B cell (primary cell): ENCODE measurements around the gene AMPD2. TPM values are rescaled to one million over a fixed set of nuclear protein-coding genes. Genes with fewer than 3 reads are reported as not detected.

Experiments
- ATAC-seq: fragments of 200-7000 bp; cut with Tn5 transposase; one replicate; pipeline ENCODE4 v1.10.0; 2021; ENCODE audit warnings: low read depth, mild to moderate bottlenecking, moderate number of reproducible peaks, moderate library complexity
- CTCF ChIA-PET: fragments of 350-600 bp; sonication (Branson Sonifier 250); formaldehyde crosslinking; loops from one replicate; lab custom pipeline; 2021; ENCODE audit warnings: antibody characterized with exemption, inconsistent platforms; lab: Charles Lee
- POLR2A ChIA-PET: fragments of 350-600 bp; sonication (Branson Sonifier 250); formaldehyde crosslinking; loops from one replicate; lab custom pipeline; 2021; ENCODE audit warnings: antibody characterized with exemption; lab: Charles Lee
- DNase-seq: peaks from one replicate; pipeline ENCODE4 v3.0.0; 2013
- H2AFZ ChIP-seq: 2 replicates; pipeline ENCODE4 v1.6.1; 2012; ENCODE audit warnings: mild to moderate bottlenecking, low read depth, low read length; ENCODE audit not compliant: insufficient read depth, poor library complexity, severe bottlenecking
- H3K27ac ChIP-seq, 2 donors: 1 replicate in 1 of 2; 2 replicates in 1 of 2; pipeline ENCODE4 v1.5.1; 2012 to 2013; ENCODE audit warnings: low read length in 2 of 2, mild to moderate bottlenecking in 2 of 2, moderate library complexity in 1 of 2
- H3K27me3 ChIP-seq, 4 experiments: fragments of 200-600 bp in 1 of 4; sonication (generic) in 1 of 4; replicated peaks in 1 of 4; 1 replicate in 2 of 4; 2 replicates in 2 of 4; pipeline versions ENCODE4 v1.6.1 to v1.7.0; 2013 to 2016; ENCODE audit warnings: low read length in 3 of 4, mild to moderate bottlenecking in 2 of 4, mixed read lengths in 1 of 4, moderate library complexity in 1 of 4; ENCODE audit not compliant: insufficient read depth in 4 of 4, control insufficient read depth in 3 of 4; ENCODE audit errors: control extremely low read depth in 1 of 4
- H3K36me3 ChIP-seq, 2 experiments: replicated peaks in 1 of 2; 1 replicate in 1 of 2; 2 replicates in 1 of 2; pipeline versions ENCODE4 v1.6.1 to v1.7.1; 2013; ENCODE audit warnings: low read length in 1 of 2; ENCODE audit not compliant: insufficient read depth in 2 of 2, control insufficient read depth in 1 of 2; ENCODE audit errors: control extremely low read depth in 1 of 2, extremely low read depth in 1 of 2
- H3K4me1 ChIP-seq, 2 donors: fragments of 200-600 bp in 1 of 2; sonication (generic) in 1 of 2; 1 replicate in 1 of 2; 2 replicates in 1 of 2; pipeline versions ENCODE4 v1.5.1 to v1.6.1; 2013 to 2017; ENCODE audit warnings: low read length in 2 of 2; ENCODE audit not compliant: control insufficient read depth in 2 of 2, insufficient read depth in 2 of 2
- H3K4me2 ChIP-seq: replicated peaks from 2 replicates; pipeline ENCODE3; 2012; ENCODE audit warnings: mild to moderate bottlenecking, low read depth, low read length; ENCODE audit not compliant: poor library complexity, severe bottlenecking
- H3K4me3 ChIP-seq, 5 experiments: fragments of 200-600 bp in 1 of 5; sonication (generic) in 1 of 5; 1 replicate in 3 of 5; 2 replicates in 2 of 5; pipeline versions ENCODE4 v1.5.1 to v1.7.0; 2011 to 2016; ENCODE audit warnings: low read length in 4 of 5, mild to moderate bottlenecking in 4 of 5, low read depth in 2 of 5, control low read depth in 1 of 5, moderate library complexity in 1 of 5; ENCODE audit not compliant: insufficient read depth in 1 of 5; ENCODE audit errors: control extremely low read depth in 1 of 5, extremely low read depth in 1 of 5
- H3K79me2 ChIP-seq: fragments of 200-600 bp; sonication (generic); one replicate; pipeline ENCODE4 v1.6.0; 2016; ENCODE audit warnings: low read length; ENCODE audit not compliant: control insufficient read depth, insufficient read depth
- H3K9ac ChIP-seq: fragments of 200-600 bp; sonication (generic); 2 replicates; pipeline ENCODE4 v1.6.1; 2017; ENCODE audit warnings: mild to moderate bottlenecking, low read length, moderate library complexity
- H3K9me3 ChIP-seq, 3 donors: one replicate each; pipeline versions ENCODE4 v1.6.1 to v1.7.1; 2013; ENCODE audit warnings: low read length in 2 of 3; ENCODE audit not compliant: control insufficient read depth in 2 of 3, insufficient read depth in 1 of 3; ENCODE audit errors: control extremely low read depth in 1 of 3
- H4K20me1 ChIP-seq: 2 replicates; pipeline ENCODE4 v1.6.0; 2012; ENCODE audit warnings: mild to moderate bottlenecking, low read length; ENCODE audit not compliant: insufficient read depth, control insufficient read depth, poor library complexity, severe bottlenecking
- H3K27ac Mint-ChIP-seq: one replicate; pipeline ENCODE4 v1.8.0; 2021; ENCODE audit warnings: mixed read lengths
- H3K27me3 Mint-ChIP-seq: one replicate; pipeline ENCODE4 v1.8.0; 2021; ENCODE audit warnings: mixed read lengths
- H3K4me1 Mint-ChIP-seq: one replicate; pipeline ENCODE4 v1.8.0; 2021; ENCODE audit warnings: mixed read lengths
- H3K4me3 Mint-ChIP-seq: one replicate; pipeline ENCODE4 v1.8.0; 2021; ENCODE audit warnings: mixed read lengths
- H3K9me3 Mint-ChIP-seq: one replicate; pipeline ENCODE4 v1.8.0; 2022; ENCODE audit warnings: mixed read lengths; ENCODE audit not compliant: insufficient read depth
- CTCF ChIP-seq: fragments of 200-600 bp; IDR thresholded peaks from one replicate; pipeline ENCODE4 v1.8.0; 2022; ENCODE audit warnings: antibody characterized with exemption, mild to moderate bottlenecking
- EZH2 ChIP-seq: IDR thresholded peaks from 2 replicates; pipeline ENCODE4 v1.6.1; 2012; ENCODE audit warnings: borderline replicate concordance, low read depth, mild to moderate bottlenecking, moderate library complexity, low read length; ENCODE audit not compliant: insufficient read depth, poor library complexity, severe bottlenecking
- WGBS: methylation state at CpG from one replicate; pipeline ENCODE4 v1.1.5; 2013; ENCODE audit warnings: missing lambda C conversion rate; ENCODE audit not compliant: insufficient coverage; 5-methylcytosine and 5-hydroxymethylcytosine counted together
- intact Hi-C: fragments of 100-400 bp; cut with micrococcal nuclease; formaldehyde crosslinking; loops from one replicate; pipeline ENCODE4 v1.10.0; 2022
- polyA plus RNA-seq: library from polyadenylated mRNA; depleted of rRNA; stranded (reverse); fragments of >200 nt; gene quantifications from 2 replicates; pipeline ENCODE4 v1.2.3, GENCODE V29; 2012
- total RNA-seq, 2 donors: library from RNA; stranded (reverse); fragments of 120-200 nt in 1 of 2; gene quantifications; 1 replicate in 1 of 2; 2 replicates in 1 of 2; pipeline versions ENCODE4 v1.2.3 to v1.2.4, GENCODE V29; 2013 to 2022

Gene AMPD2
- total and polyA plus RNA-seq, 2 donors (not counting 1 experiment from before 2014, with no cell fraction given), result 104 to 121 TPM

- Histone ChIP-seq H3K4me2 (peak overlapping the region; percentile 100), H3K9me3 (no peaks in the 10 kb centered on the region), H4K20me1 (peaks cover 8% of the 10 kb centered on the region), H3K79me2 (peaks cover 42% of the 10 kb centered on the region), H3K4me1 (peaks cover 55 to 70% of the 10 kb centered on the region in 2 donors), H3K36me3 (no peaks in the 10 kb centered on the region), H3K27me3 (no peaks in the 10 kb centered on the region), H3K9ac (peak overlapping the region; percentile 93), H2AFZ (peak overlapping the region; percentile 88), H3K27ac (peak overlapping the region; percentile 64 to 90), H3K4me3 (peak overlapping the region; percentile 65 to 94 (median 84))
- Mint-ChIP-seq H3K27me3 (no peaks in the 10 kb centered on the region), H3K4me3 (peak overlapping the region; percentile 99), H3K4me1 (peaks cover 71% of the 10 kb centered on the region), H3K9me3 (no peaks in the 10 kb centered on the region), H3K27ac (peak overlapping the region; percentile 96)
- DNase-seq (no peak), ATAC-seq (no peak)
- TF ChIP-seq CTCF (no peak), EZH2 (no peak)
- CTCF ChIA-PET, result interaction anchor here (0.6 to 2.7 kb wide), 9 partner anchors 9 to 88 kb away, joined by 3 to 27 read pairs (median 6); partner anchors contain the start of gene GNAI3
- 0% methylated on average over 4 of the region's 9 CpGs for WGBS
- POLR2A ChIA-PET, result interaction anchor here (2.3 kb wide), 1 partner anchor 72 kb away, joined by 10 read pairs; the partner anchor contains the start of gene GNAI3
- intact Hi-C loops, result loop anchor here (5.0 kb wide), 1 partner anchor 128 kb away; the partner anchor contains the start of gene CYB561D1
Measured at GRCh38 chr1:109620401-109620791, 759 bp downstream of the AMPD2 start.

GRCh38 chr1:109620841-109621286 lies 1.2 kb downstream of the AMPD2 start:
- Histone ChIP-seq H3K9me3 (no peaks in the 10 kb centered on the region), H3K4me1 (peaks cover 50 to 65% of the 10 kb centered on the region in 2 donors), H3K4me2 (peak overlapping the region; percentile 100), H3K4me3 (peak overlapping the region; percentile 65 to 94 (median 84)), H3K9ac (peak overlapping the region; percentile 93), H3K27ac (peak overlapping the region; percentile 64 to 90), H3K27me3 (no peaks in the 10 kb centered on the region), H3K79me2 (peaks cover 42% of the 10 kb centered on the region), H2AFZ (peak overlapping the region; percentile 88), H3K36me3 (no peaks in the 10 kb centered on the region), H4K20me1 (peaks cover 8% of the 10 kb centered on the region)
- H3K9me3 Mint-ChIP-seq, result no peaks in the 10 kb centered on the region
- POLR2A ChIA-PET, result interaction anchor here (2.3 kb wide), 1 partner anchor 72 kb away, joined by 10 read pairs; the partner anchor contains the start of gene GNAI3
- peaks cover 72% of the 10 kb centered on the region for H3K4me1 Mint-ChIP-seq
- peak overlapping the region; percentile 96 for H3K27ac Mint-ChIP-seq
- WGBS, result under 1% methylated on average over 16 of the region's 18 CpGs
- intact Hi-C loops, result loop anchor here (5.0 kb wide), 1 partner anchor 129 kb away; the partner anchor contains the start of gene CYB561D1
- peak overlapping the region; percentile 99 for H3K4me3 Mint-ChIP-seq
- DNase-seq (peak; percentile 86), ATAC-seq (peak; percentile 59)
- TF ChIP-seq CTCF (no peak), EZH2 (no peak)
- CTCF ChIA-PET, result interaction anchor here (0.6 to 2.7 kb wide), 8 partner anchors 9 to 75 kb away, joined by 3 to 27 read pairs (median 8); partner anchors contain the start of gene GNAI3
- no peaks in the 10 kb centered on the region for H3K27me3 Mint-ChIP-seq
